Measurements from ENCODE around the gene NUMA1. TPM values are rescaled to one million over a fixed set of nuclear protein-coding genes. Genes with fewer than 3 reads are reported as not detected.

The NUMA1 gene
- total and polyA plus RNA-seq, 2 of the 13 experiments (the other 11 are each of a cell fraction or from before 2014, with no cell fraction given) = 57.3 to 60.2 TPM

- ChIA-PET CTCF (ENCODE audit: low intra/inter-chr PET ratio, low total read pairs) (no interaction called here), POLR2A (no interaction called here)
- H3K9me3 ChIP-seq (ENCODE audit: low read length) = no peaks in the 10 kb centered on the region
- FAIRE-seq (no peak), DNase-seq (ENCODE audit: low spot score) (no peak), ATAC-seq (no peak)
- peaks cover 55 to 86% of the 10 kb centered on the region in 2 experiments for H3K36me3 ChIP-seq (replicated peaks in 1 of 2; ENCODE audit: control insufficient read depth in 1 of 2, insufficient read depth in 2 of 2, low read length in 2 of 2)
- no peaks in the 10 kb centered on the region for H3K79me2 ChIP-seq (ENCODE audit: insufficient read depth, low read length)
- H3K4me1 ChIP-seq (ENCODE audit: insufficient read depth, low read length) = no peaks in the 10 kb centered on the region
- BruUV-seq (replicated peaks) = no TSS peak
- intact Hi-C loops (cut with micrococcal nuclease; ENCODE audit: unreplicated experiment) (no loop called here), in situ Hi-C loops (cut with HindIII; ENCODE audit: extremely low pct_ligation_motif_present, low pct_unique_long_range_greater_than_20kb) (no loop called here)
- no peak overlapping the region for H3K9ac ChIP-seq (ENCODE audit: insufficient read depth, low read depth, low read length)
- no peak overlapping the region for H3K4me2 ChIP-seq (ENCODE audit: low read depth, low read length)
- WGBS (ENCODE audit: low lambda C conversion rate) = 97% methylated on average over 18 of the region's 20 CpGs
- no peak overlapping the region for H2AFZ ChIP-seq (ENCODE audit: low read length)
- H3K4me3 ChIP-seq (replicated peaks in 1 of 3; ENCODE audit: insufficient read depth in 1 of 3, low read depth in 2 of 3, low read length in 3 of 3) = no peak overlapping the region
- no peak overlapping the region for H3K27ac ChIP-seq (ENCODE audit: extremely low read length, insufficient read depth, low read length)
- no peaks in the 10 kb centered on the region for H3K27me3 ChIP-seq (ENCODE audit: control insufficient read depth in 1 of 2, insufficient read depth in 2 of 2, low read length in 2 of 2)
- no peaks in the 10 kb centered on the region for H4K20me1 ChIP-seq (ENCODE audit: insufficient read depth, low read length)
- no peak for TF ChIP-seq ZNF790 (CRISPR knock-in tag; IDR thresholded peaks at IDR 0.05; ENCODE audit: borderline replicate concordance)
- TF ChIP-seq POLR2AphosphoS5 (IDR thresholded peaks at IDR 0.05; ENCODE audit: low read depth, low read length) = 0 out of 2 replicates have a peak, but pooled peaks have one; percentile 23
- TF ChIP-seq RBM22 (optimal IDR thresholded peaks at IDR 0.05; ENCODE audit: low read length) = peak; percentile 84
- TF ChIP-seq, protein P1, sequence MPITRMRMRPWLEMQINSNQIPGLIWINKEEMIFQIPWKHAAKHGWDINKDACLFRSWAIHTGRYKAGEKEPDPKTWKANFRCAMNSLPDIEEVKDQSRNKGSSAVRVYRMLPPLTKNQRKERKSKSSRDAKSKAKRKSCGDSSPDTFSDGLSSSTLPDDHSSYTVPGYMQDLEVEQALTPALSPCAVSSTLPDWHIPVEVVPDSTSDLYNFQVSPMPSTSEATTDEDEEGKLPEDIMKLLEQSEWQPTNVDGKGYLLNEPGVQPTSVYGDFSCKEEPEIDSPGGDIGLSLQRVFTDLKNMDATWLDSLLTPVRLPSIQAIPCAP (CRISPR knock-in tag; IDR thresholded peaks at IDR 0.05; ENCODE audit: low read depth) = no peak
- TF ChIP-seq ZNF124 (CRISPR knock-in tag; IDR thresholded peaks at IDR 0.05) = no peak
- TF ChIP-seq, protein P2, sequence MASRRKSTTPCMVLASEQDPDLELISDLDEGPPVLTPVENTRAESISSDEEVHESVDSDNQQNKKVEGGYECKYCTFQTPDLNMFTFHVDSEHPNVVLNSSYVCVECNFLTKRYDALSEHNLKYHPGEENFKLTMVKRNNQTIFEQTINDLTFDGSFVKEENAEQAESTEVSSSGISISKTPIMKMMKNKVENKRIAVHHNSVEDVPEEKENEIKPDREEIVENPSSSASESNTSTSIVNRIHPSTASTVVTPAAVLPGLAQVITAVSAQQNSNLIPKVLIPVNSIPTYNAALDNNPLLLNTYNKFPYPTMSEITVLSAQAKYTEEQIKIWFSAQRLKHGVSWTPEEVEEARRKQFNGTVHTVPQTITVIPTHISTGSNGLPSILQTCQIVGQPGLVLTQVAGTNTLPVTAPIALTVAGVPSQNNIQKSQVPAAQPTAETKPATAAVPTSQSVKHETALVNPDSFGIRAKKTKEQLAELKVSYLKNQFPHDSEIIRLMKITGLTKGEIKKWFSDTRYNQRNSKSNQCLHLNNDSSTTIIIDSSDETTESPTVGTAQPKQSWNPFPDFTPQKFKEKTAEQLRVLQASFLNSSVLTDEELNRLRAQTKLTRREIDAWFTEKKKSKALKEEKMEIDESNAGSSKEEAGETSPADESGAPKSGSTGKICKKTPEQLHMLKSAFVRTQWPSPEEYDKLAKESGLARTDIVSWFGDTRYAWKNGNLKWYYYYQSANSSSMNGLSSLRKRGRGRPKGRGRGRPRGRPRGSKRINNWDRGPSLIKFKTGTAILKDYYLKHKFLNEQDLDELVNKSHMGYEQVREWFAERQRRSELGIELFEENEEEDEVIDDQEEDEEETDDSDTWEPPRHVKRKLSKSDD (CRISPR knock-in tag; IDR thresholded peaks at IDR 0.05; ENCODE audit: low read depth) = no peak
- TF ChIP-seq SIX4 (CRISPR knock-in tag; IDR thresholded peaks at IDR 0.05) = no peak
- TF ChIP-seq ZNF260 (CRISPR knock-in tag; IDR thresholded peaks at IDR 0.05; ENCODE audit: borderline replicate concordance, low read depth) = no peak
- TF ChIP-seq LCORL (IDR thresholded peaks at IDR 0.05) = peak; percentile 55; the same call in 1 of the 2 replicates
- no peak for TF ChIP-seq LCORL (CRISPR knock-in tag; IDR thresholded peaks at IDR 0.05)
- no peak for TF ChIP-seq KDM4B (CRISPR knock-in tag; IDR thresholded peaks at IDR 0.05)
- no peak for TF ChIP-seq ZNF318 (CRISPR knock-in tag; IDR thresholded peaks at IDR 0.05)
Observed at GRCh38 chr11:72005347-72006260, 74.7 kb downstream of the NUMA1 start.
